ENCODE data around the gene TRMT2A.

TRMT2A gene

GRCh38 chr22:20115691-20116375 is 1.2 kb downstream of the TRMT2A start, which contains the start of gene RANBP1:
Gene RANBP1, plus strand, starts transcription at chr22:20116104. Its CDS starts 81 bp downstream, at chr22:20116185.
- FAIRE-seq, result no peak

- FAIRE-seq, result no peak
These were observed 2.2 kb downstream of the TRMT2A start for GRCh38 chr22:20114506-20115475.

GRCh38 chr22:20113551-20114310 is 3.3 kb downstream of the TRMT2A start:
- FAIRE-seq, result no peak

- no peak for FAIRE-seq
These were observed 4.2 kb downstream of the TRMT2A start for GRCh38 chr22:20112623-20113511.

- no peak for FAIRE-seq
These were observed 5.1 kb downstream of the TRMT2A start for GRCh38 chr22:20111689-20112622.

- FAIRE-seq, result no peak
These were observed 5.9 kb downstream of the TRMT2A start for GRCh38 chr22:20111045-20111688.

- no peak for FAIRE-seq
These were observed 6.6 kb downstream of the TRMT2A start for GRCh38 chr22:20110359-20110985.

- no peak for FAIRE-seq
These were observed 7.3 kb downstream of the TRMT2A start for GRCh38 chr22:20109411-20110358.

GRCh38 chr22:20108757-20109230 is 8.2 kb downstream of the TRMT2A start:
- FAIRE-seq, result no peak

- FAIRE-seq, result no peak
These were observed 8.9 kb downstream of the TRMT2A start for GRCh38 chr22:20107951-20108756.

GRCh38 chr22:20107471-20107901 is 9.5 kb downstream of the TRMT2A start:
- FAIRE-seq, result no peak

GRCh38 chr22:20106849-20107237 is 10.2 kb downstream of the TRMT2A start:
- FAIRE-seq, result no peak

- FAIRE-seq, result no peak
These were observed 10.7 kb downstream of the TRMT2A start for GRCh38 chr22:20106205-20106848.

- FAIRE-seq, result no peak
These were observed 11.4 kb downstream of the TRMT2A start for GRCh38 chr22:20105456-20106204.

GRCh38 chr22:20102203-20102780 is 14.7 kb downstream of the TRMT2A start:
- FAIRE-seq, result no peak

- no peak for FAIRE-seq
These were observed 15.4 kb downstream of the TRMT2A start for GRCh38 chr22:20101638-20102037.

Data from TTC549 (cell line).